Measurements from ENCODE around the gene CDH23.

GRCh38 chr10:71466330-71466729 lies 69.6 kb downstream of the CDH23 start:
- TF ChIP-seq EZH2phosphoT487 (IDR thresholded peaks at IDR 0.05; ENCODE audit: insufficient read depth, low read depth) = no peak
- no peak for TF ChIP-seq EZH2 (IDR thresholded peaks at IDR 0.05; ENCODE audit: insufficient read depth, poor library complexity, severe bottlenecking)

Data from GM23248 (cell line).